H1 (cell line): ENCODE measurements around the gene RUNX1. TPM values are rescaled to one million over a fixed set of nuclear protein-coding genes. Genes with fewer than 3 reads are reported as not detected.

Source experiments
- CTCF ChIA-PET: fragments of 300-600 bp; sonication (Branson Sonifier 250); formaldehyde crosslinking; loops from one replicate; lab custom pipeline; 2021; ENCODE audit not compliant: partially characterized antibody; lab: Charles Lee
- POLR2A ChIA-PET: fragments of 300-600 bp; sonication (Branson Sonifier 250); formaldehyde crosslinking; loops from one replicate; lab custom pipeline; 2021; ENCODE audit warnings: inconsistent platforms; ENCODE audit not compliant: partially characterized antibody; lab: Charles Lee
- DNase-seq, 2 experiments: peaks; one replicate each; pipeline versions ENCODE4 v3.0.0 to v3.0.0-alpha.2; 2010 to 2022; ENCODE audit warnings: low spot score in 2 of 2, low read depth in 1 of 2, mixed read lengths in 1 of 2
- FAIRE-seq: peaks from 2 replicates; lab custom pipeline; 2011; peaks lifted over from hg19 to GRCh38; lab: Jason Lieb, UNC
- H2AFZ ChIP-seq: 2 replicates; pipeline ENCODE4 v1.8.1; 2012; ENCODE audit warnings: low read length, inconsistent platforms
- H2AK5ac ChIP-seq: 2 replicates; pipeline ENCODE4 v1.6.1; 2013; ENCODE audit warnings: low read depth, low read length
- H2BK120ac ChIP-seq: replicated peaks from 2 replicates; pipeline ENCODE3; 2013; ENCODE audit warnings: low read depth, low read length, inconsistent platforms
- H2BK12ac ChIP-seq: 2 replicates; pipeline ENCODE4 v1.6.1; 2013; ENCODE audit warnings: low read depth, low read length
- H2BK15ac ChIP-seq: 2 replicates; pipeline ENCODE4 v1.6.1; 2013; ENCODE audit warnings: low read length
- H2BK20ac ChIP-seq: 2 replicates; pipeline ENCODE4 v1.6.1; 2013; ENCODE audit warnings: low read length
- H2BK5ac ChIP-seq: 2 replicates; pipeline ENCODE4 v1.6.1; 2013; ENCODE audit warnings: low read depth, low read length
- H3K14ac ChIP-seq: 2 replicates; pipeline ENCODE4 v1.6.1; 2013; ENCODE audit warnings: inconsistent platforms; ENCODE audit not compliant: insufficient read length
- H3K18ac ChIP-seq: 2 replicates; pipeline ENCODE4 v1.6.1; 2013; ENCODE audit warnings: low read length; ENCODE audit errors: extremely low read depth
- H3K23ac ChIP-seq: 2 replicates; pipeline ENCODE4 v1.6.1; 2013; ENCODE audit warnings: inconsistent platforms; ENCODE audit not compliant: insufficient read length
- H3K23me2 ChIP-seq: 2 replicates; pipeline ENCODE4 v1.6.1; 2013; ENCODE audit warnings: low read depth, low read length
- H3K27ac ChIP-seq: 2 replicates; pipeline ENCODE4 v1.6.1; 2011; ENCODE audit warnings: low read depth, low read length, inconsistent platforms
- H3K27me3 ChIP-seq, 4 experiments: replicated peaks in 1 of 4; 1 replicate in 1 of 4; 2 replicates in 3 of 4; pipeline versions ENCODE4 v1.6.1 to v1.8.1; 2011 to 2013; ENCODE audit warnings: low read length in 3 of 4, mild to moderate bottlenecking in 3 of 4, inconsistent platforms in 2 of 4, mixed read lengths in 2 of 4, moderate library complexity in 1 of 4; ENCODE audit not compliant: control insufficient read depth in 3 of 4, insufficient read depth in 3 of 4; ENCODE audit errors: extremely low read depth in 1 of 4
- H3K36me3 ChIP-seq, 4 experiments: 2 replicates each; pipeline versions ENCODE4 v1.6.1 to v1.8.1; 2011 to 2013; ENCODE audit warnings: mild to moderate bottlenecking in 4 of 4, low read length in 3 of 4, moderate library complexity in 2 of 4, control low read depth in 1 of 4, inconsistent platforms in 1 of 4; ENCODE audit not compliant: insufficient read depth in 4 of 4, control insufficient read depth in 2 of 4
- H3K4ac ChIP-seq: replicated peaks from 2 replicates; pipeline ENCODE3; 2013; ENCODE audit warnings: low read length, low read depth, mixed read lengths, inconsistent platforms; ENCODE audit not compliant: insufficient read length
- H3K4me1 ChIP-seq, 4 experiments: replicated peaks in 1 of 4; 1 replicate in 1 of 4; 2 replicates in 3 of 4; pipeline versions ENCODE4 v1.6.1 to v1.8.1; 2011 to 2013; ENCODE audit warnings: low read length in 3 of 4, inconsistent platforms in 2 of 4, mixed read lengths in 1 of 4; ENCODE audit not compliant: insufficient read depth in 4 of 4, control insufficient read depth in 3 of 4
- H3K4me2 ChIP-seq, 2 experiments: 2 replicates each; pipeline versions ENCODE4 v1.6.1 to v1.8.1; 2011 to 2013; ENCODE audit warnings: low read depth in 2 of 2, low read length in 2 of 2, control low read depth in 1 of 2, inconsistent platforms in 1 of 2, mild to moderate bottlenecking in 1 of 2; ENCODE audit not compliant: insufficient read depth in 1 of 2
- H3K4me3 ChIP-seq, 4 experiments: fragments of 200-600, 300-600 bp in 1 of 4; sonication (generic), shearing (Covaris generic), sonication (Bioruptor Twin) in 1 of 4; 2 replicates each; pipeline versions ENCODE4 v1.5.1 to v1.8.1; 2011 to 2016; ENCODE audit warnings: low read length in 4 of 4, low read depth in 3 of 4, control low read depth in 2 of 4, inconsistent platforms in 2 of 4, mild to moderate bottlenecking in 2 of 4, mixed read lengths in 1 of 4, moderate library complexity in 1 of 4; ENCODE audit not compliant: insufficient read depth in 2 of 4; ENCODE audit errors: extremely low read depth in 1 of 4
- H3K56ac ChIP-seq: replicated peaks from 2 replicates; pipeline ENCODE3; 2013; ENCODE audit warnings: low read depth, mild to moderate bottlenecking, mixed read lengths, low read length, inconsistent platforms; ENCODE audit not compliant: insufficient read length
- H3K79me1 ChIP-seq: 2 replicates; pipeline ENCODE4 v1.6.1; 2013; ENCODE audit warnings: low read depth, low read length, control low read depth
- H3K79me2 ChIP-seq, 2 experiments: 2 replicates each; pipeline versions ENCODE4 v1.6.1 to v1.8.1; 2012 to 2013; ENCODE audit warnings: low read length in 2 of 2, mild to moderate bottlenecking in 2 of 2, inconsistent platforms in 1 of 2; ENCODE audit not compliant: insufficient read depth in 2 of 2, control insufficient read depth in 1 of 2
- H3K9ac ChIP-seq, 4 experiments: replicated peaks in 1 of 4; 1 replicate in 1 of 4; 2 replicates in 3 of 4; pipeline versions ENCODE4 v1.6.1 to v1.8.1; 2011 to 2013; ENCODE audit warnings: low read depth in 3 of 4, low read length in 3 of 4, control low read depth in 2 of 4, mild to moderate bottlenecking in 2 of 4, moderate library complexity in 2 of 4, inconsistent platforms in 1 of 4; ENCODE audit errors: extremely low read depth in 1 of 4
- H3K9me3 ChIP-seq, 2 experiments: 2 replicates each; pipeline versions ENCODE4 v1.6.1 to v1.8.1; 2012 to 2013; ENCODE audit warnings: mild to moderate bottlenecking in 2 of 2, moderate library complexity in 2 of 2, control low read depth in 1 of 2, inconsistent platforms in 1 of 2, low read depth in 1 of 2, low read length in 1 of 2, mixed read lengths in 1 of 2; ENCODE audit not compliant: insufficient read depth in 2 of 2
- H4K20me1 ChIP-seq, 2 experiments: replicated peaks in 1 of 2; 2 replicates each; pipeline versions ENCODE3 to v1.8.1; 2011 to 2013; ENCODE audit warnings: inconsistent platforms in 2 of 2, low read length in 2 of 2, mild to moderate bottlenecking in 1 of 2; ENCODE audit not compliant: insufficient read depth in 2 of 2, control insufficient read depth in 1 of 2
- H4K5ac ChIP-seq: 2 replicates; pipeline ENCODE4 v1.6.1; 2013; ENCODE audit warnings: low read length, low read depth, mixed read lengths, inconsistent platforms; ENCODE audit not compliant: insufficient read length
- H4K8ac ChIP-seq: 2 replicates; pipeline ENCODE4 v1.8.0; 2013; ENCODE audit warnings: mild to moderate bottlenecking, moderate library complexity, low read length, inconsistent platforms; ENCODE audit not compliant: insufficient read depth; ENCODE audit errors: extremely low read depth
- H4K91ac ChIP-seq: replicated peaks from 2 replicates; pipeline ENCODE3; 2013; ENCODE audit warnings: low read length, mixed read lengths, inconsistent platforms; ENCODE audit not compliant: insufficient read length
- EGR1 ChIP-seq: IDR thresholded peaks from 2 replicates; pipeline ENCODE4 v1.6.1; 2011; ENCODE audit warnings: low read depth, low read length, borderline replicate concordance
- HDAC2 ChIP-seq, 2 experiments: fragments of 300-600 bp in 1 of 2; sonication (generic) in 1 of 2; IDR thresholded peaks; 2 replicates each; pipeline ENCODE4 v1.6.1; 2011 to 2012; ENCODE audit warnings: low read depth in 2 of 2, low read length in 2 of 2, mild to moderate bottlenecking in 2 of 2, moderate library complexity in 2 of 2, borderline replicate concordance in 1 of 2, inconsistent platforms in 1 of 2
- HDAC6 ChIP-seq: IDR thresholded peaks from one replicate; pipeline ENCODE4 v1.7.1; 2012; ENCODE audit warnings: low read depth, mild to moderate bottlenecking, inconsistent platforms, low read length, moderate library complexity
- JUND ChIP-seq: IDR thresholded peaks from 2 replicates; pipeline ENCODE4 v1.6.1; 2011; ENCODE audit warnings: mild to moderate bottlenecking, improper control_type of control experiment, low read length
- SIX5 ChIP-seq: IDR thresholded peaks from 2 replicates; pipeline ENCODE4 v1.6.1; 2011; ENCODE audit warnings: mild to moderate bottlenecking, low read depth, low read length
- TBP ChIP-seq: IDR thresholded peaks from 2 replicates; pipeline ENCODE4 v1.6.1; 2011; ENCODE audit warnings: low read depth, low read length, improper control_type of control experiment
- TCF12 ChIP-seq: IDR thresholded peaks from 2 replicates; pipeline ENCODE4 v1.6.1; 2011; ENCODE audit warnings: low read depth, mild to moderate bottlenecking, low read length
- TEAD4 ChIP-seq: IDR thresholded peaks from 2 replicates; pipeline ENCODE4 v1.6.1; 2012; ENCODE audit warnings: low read depth, low read length, inconsistent platforms, mixed read lengths
- WGBS, 2 experiments: shearing (Covaris generic) in 1 of 2; methylation state at CpG; one replicate each; pipeline versions ENCODE4 v1.1.6 to v1.1.7; 2013 to 2015; ENCODE audit warnings: low lambda C conversion rate in 2 of 2, mixed read lengths in 2 of 2, inconsistent platforms in 1 of 2, low coverage in 1 of 2, missing lambda C conversion rate in 1 of 2; ENCODE audit not compliant: insufficient replicate concordance in 2 of 2, insufficient coverage in 1 of 2, insufficient read length in 1 of 2; ENCODE audit errors: extremely low coverage in 1 of 2, missing lambda C conversion rate in 1 of 2; 5-methylcytosine and 5-hydroxymethylcytosine counted together
- polyA plus RNA-seq, 7 experiments: library from polyadenylated mRNA; depleted of rRNA in 3 of 7; stranded (reverse) in 5 of 7; unstranded in 2 of 7; fragments of >200 nt in 5 of 7; fragments of 200-250 nt in 2 of 7; gene quantifications; 1 replicate in 5 of 7; 2 replicates in 1 of 7; 4 replicates in 1 of 7; pipeline versions ENCODE4 v1.2.1 to v1.2.3, GENCODE V29; 2011 to 2013; ENCODE audit warnings: missing spikeins in 2 of 7, mixed read lengths in 2 of 7
- total RNA-seq: library from RNA; stranded (reverse); fragmentation: NEBNext Ultra II Directional; extraction: Animal tissue kit (Norgen Biotek cat#: 25700); gene quantifications from 2 replicates; pipeline ENCODE4 v1.2.1, GENCODE V29; 2021

The RUNX1 gene
- total and polyA plus RNA-seq, 2 of the 8 experiments (the other 6 are each of a cell fraction or from before 2014, with no cell fraction given), result 0.20 to 0.60 TPM

DNA sequence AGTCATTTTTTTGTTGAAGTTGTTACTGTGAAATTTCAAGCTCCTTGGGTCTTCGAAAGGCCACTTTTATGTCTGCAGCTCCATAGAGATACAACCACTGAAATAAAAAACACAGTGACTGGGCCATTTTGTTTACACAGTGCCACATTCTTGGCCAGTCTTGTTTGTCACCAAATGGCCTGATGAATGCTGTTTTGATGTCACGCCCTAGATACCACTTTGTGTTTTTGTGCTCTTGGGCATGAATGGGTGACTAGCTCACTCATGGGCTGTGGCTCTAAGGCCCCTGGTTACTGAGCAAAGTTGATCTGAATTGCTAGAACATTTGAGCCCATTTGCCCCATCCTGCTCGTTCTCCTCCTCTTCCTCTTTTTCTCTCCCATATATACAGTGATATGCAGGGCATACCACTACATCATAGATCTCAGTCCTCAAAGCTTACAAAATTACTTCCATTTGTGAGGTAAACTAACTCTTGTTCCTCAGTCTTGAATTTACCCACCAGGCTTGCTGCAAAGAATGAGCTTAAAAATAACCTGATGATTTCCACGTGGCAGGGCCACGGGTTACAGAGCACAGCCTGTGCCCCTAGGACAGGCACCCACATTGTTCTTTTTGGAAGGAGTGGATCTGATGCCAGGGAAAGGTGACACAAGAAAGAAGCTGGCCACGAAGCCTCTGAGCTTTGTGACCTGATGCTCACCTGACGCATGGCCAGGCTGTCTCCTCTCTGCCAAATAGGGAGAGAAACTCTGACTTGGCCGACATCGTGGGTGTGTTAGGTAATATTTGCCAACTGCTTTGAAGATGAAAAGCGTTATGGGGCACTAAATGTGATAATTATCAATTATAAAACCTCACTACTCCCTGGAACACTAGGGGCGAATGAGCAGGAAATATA is 92.4 kb downstream of the RUNX1 start:
- no peak overlapping the region for H4K5ac ChIP-seq
- H2BK20ac ChIP-seq, result no peak overlapping the region
- no peaks in the 10 kb centered on the region for H4K20me1 ChIP-seq
- no peak for DNase-seq
- no peak overlapping the region for H4K8ac ChIP-seq
- no peak overlapping the region for H3K27ac ChIP-seq
- H3K4me2 ChIP-seq, result no peak overlapping the region
- ChIA-PET POLR2A (no interaction called here), CTCF (interaction anchor here (1.1 to 1.6 kb wide), 3 partner anchors 11 to 211 kb away, joined by 3 to 4 read pairs (median 4); no protein-coding TSS in a partner anchor)
- no peak overlapping the region for H3K56ac ChIP-seq
- H3K4me3 ChIP-seq, result no peak overlapping the region
- no peak overlapping the region for H2BK12ac ChIP-seq
- H3K14ac ChIP-seq, result no peak overlapping the region
- H3K4me1 ChIP-seq, result no peaks in the 10 kb centered on the region; a peak in 4 of 7 replicates
- no peaks in the 10 kb centered on the region for H3K36me3 ChIP-seq
- no peak overlapping the region for H2BK5ac ChIP-seq
- no peaks in the 10 kb centered on the region for H3K23me2 ChIP-seq
- FAIRE-seq, result no peak
- H3K9ac ChIP-seq, result no peak overlapping the region
- TF ChIP-seq HDAC2 (IDR thresholded peaks at IDR 0.05; ENCODE audit: borderline replicate concordance in 1 of 2, low read depth in 2 of 2, low read length in 2 of 2), result no peak
- no peak for TF ChIP-seq TBP
- TF ChIP-seq HDAC6, result no peak
- TF ChIP-seq JUND, result no peak
- no peak for TF ChIP-seq TEAD4
- TF ChIP-seq TCF12, result no peak
- TF ChIP-seq SIX5, result no peak
- TF ChIP-seq EGR1, result no peak
- no peak overlapping the region for H3K18ac ChIP-seq
- H3K23ac ChIP-seq, result no peak overlapping the region
- H2AFZ ChIP-seq, result no peak overlapping the region
- no peaks in the 10 kb centered on the region for H3K9me3 ChIP-seq
- H2BK15ac ChIP-seq, result no peak overlapping the region
- no peak overlapping the region for H3K4ac ChIP-seq
- no peaks in the 10 kb centered on the region for H3K79me2 ChIP-seq
- H4K91ac ChIP-seq, result no peak overlapping the region
- no peak overlapping the region for H2BK120ac ChIP-seq
- 89% methylated on average over 11 of the region's 11 CpGs; no CpG with 5 or more reads in 1 of the 2 experiments for WGBS, 2 experiments
- H3K27me3 ChIP-seq, result 0 out of 7 replicates have a peak, but pooled peaks cover 0 to 1% (median 0%) of the 10 kb centered on the region in 4 experiments
- no peaks in the 10 kb centered on the region for H3K79me1 ChIP-seq
- no peak overlapping the region for H2AK5ac ChIP-seq
